Measurements from ENCODE around the gene ADGRG1. TPM values are rescaled to one million over a fixed set of nuclear protein-coding genes. Genes with fewer than 3 reads are reported as not detected.

Gene ADGRG1
- total and polyA plus RNA-seq, 8 donors, result 17.3 to 78.4 (median 19.3) TPM

- TF ChIP-seq, protein P1, sequence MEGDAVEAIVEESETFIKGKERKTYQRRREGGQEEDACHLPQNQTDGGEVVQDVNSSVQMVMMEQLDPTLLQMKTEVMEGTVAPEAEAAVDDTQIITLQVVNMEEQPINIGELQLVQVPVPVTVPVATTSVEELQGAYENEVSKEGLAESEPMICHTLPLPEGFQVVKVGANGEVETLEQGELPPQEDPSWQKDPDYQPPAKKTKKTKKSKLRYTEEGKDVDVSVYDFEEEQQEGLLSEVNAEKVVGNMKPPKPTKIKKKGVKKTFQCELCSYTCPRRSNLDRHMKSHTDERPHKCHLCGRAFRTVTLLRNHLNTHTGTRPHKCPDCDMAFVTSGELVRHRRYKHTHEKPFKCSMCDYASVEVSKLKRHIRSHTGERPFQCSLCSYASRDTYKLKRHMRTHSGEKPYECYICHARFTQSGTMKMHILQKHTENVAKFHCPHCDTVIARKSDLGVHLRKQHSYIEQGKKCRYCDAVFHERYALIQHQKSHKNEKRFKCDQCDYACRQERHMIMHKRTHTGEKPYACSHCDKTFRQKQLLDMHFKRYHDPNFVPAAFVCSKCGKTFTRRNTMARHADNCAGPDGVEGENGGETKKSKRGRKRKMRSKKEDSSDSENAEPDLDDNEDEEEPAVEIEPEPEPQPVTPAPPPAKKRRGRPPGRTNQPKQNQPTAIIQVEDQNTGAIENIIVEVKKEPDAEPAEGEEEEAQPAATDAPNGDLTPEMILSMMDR (IDR thresholded peaks at IDR 0.05), result no peak
- Histone ChIP-seq H3K4me1 (peaks cover 10 to 12% of the 10 kb centered on the region in 2 donors), H3K27ac (no peak overlapping the region), H3K9me3 (no peaks in the 10 kb centered on the region), H3K27me3 (peaks cover 0 to 9% of the 10 kb centered on the region in 2 donors), H3K36me3 (no peaks in the 10 kb centered on the region), H3K4me3 (no peak overlapping the region)
- peak in 2 of 4 donors; percentile 51 to 71 for DNase-seq
- ATAC-seq, result peak; percentile 33
- intact Hi-C loops (cut with DNase I), result no loop called here
These were observed 5.0 kb upstream of the ADGRG1 start for GRCh38 chr16:57623251-57624043.

- intact Hi-C loops (cut with DNase I), result no loop called here
- TF ChIP-seq, protein P1 (IDR thresholded peaks at IDR 0.05), result no peak
- Histone ChIP-seq H3K27ac (no peak overlapping the region), H3K4me1 (peaks cover 8 to 13% of the 10 kb centered on the region in 2 donors), H3K27me3 (peaks cover 0 to 15% of the 10 kb centered on the region in 2 donors), H3K9me3 (no peaks in the 10 kb centered on the region), H3K36me3 (no peaks in the 10 kb centered on the region), H3K4me3 (no peak overlapping the region)
- ATAC-seq (peak; percentile 4), DNase-seq (no peak)
These were observed 4.3 kb upstream of the ADGRG1 start for GRCh38 chr16:57624044-57624688.

DNA sequence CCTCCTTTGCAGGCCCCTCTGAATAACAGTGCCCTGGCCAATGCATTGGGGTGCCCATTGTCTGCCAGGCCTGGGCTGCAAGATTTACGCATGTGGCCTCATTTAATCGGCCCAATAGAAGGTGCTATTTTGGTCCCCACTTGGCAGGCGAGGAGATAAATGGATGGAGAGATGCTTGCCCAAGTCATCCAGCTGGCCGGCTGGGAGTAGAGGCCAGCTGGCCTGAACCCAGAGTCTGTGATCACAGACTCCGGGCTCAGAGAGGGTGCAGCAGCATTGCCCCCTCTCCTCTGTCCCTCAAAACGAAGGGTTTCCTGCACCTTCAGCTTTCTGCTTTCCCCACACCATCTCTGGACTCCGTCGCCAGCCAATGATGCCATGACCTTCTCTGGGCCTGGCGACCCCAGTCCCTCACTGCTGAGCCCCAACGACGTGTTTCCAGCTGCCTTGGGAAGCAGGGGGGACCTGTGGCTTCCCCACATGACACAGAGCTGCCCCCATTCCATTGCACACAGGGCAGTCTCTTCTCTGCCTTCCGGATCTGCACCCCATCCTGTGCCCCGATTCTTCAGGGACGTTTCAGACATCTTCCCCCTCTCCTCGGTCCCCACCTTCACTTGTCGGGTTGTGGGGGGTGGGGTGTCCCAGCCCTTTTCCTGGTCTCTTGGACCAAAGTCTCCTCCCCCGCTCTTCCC lies 3.5 kb upstream of the ADGRG1 start:
- intact Hi-C loops (cut with DNase I), result no loop called here
- TF ChIP-seq, protein P1 (IDR thresholded peaks at IDR 0.05), result no peak
- H3K27me3 ChIP-seq, result peaks cover 0 to 23% of the 10 kb centered on the region in 2 donors
- H3K36me3 ChIP-seq, result no peaks in the 10 kb centered on the region
- peak in 1 of 4 donors; percentile 23 for DNase-seq
- peaks cover 8 to 13% of the 10 kb centered on the region in 2 donors for H3K4me1 ChIP-seq
- no peaks in the 10 kb centered on the region for H3K9me3 ChIP-seq
- H3K4me3 ChIP-seq, result no peak overlapping the region
- no peak overlapping the region for H3K27ac ChIP-seq
- no peak for ATAC-seq

- ATAC-seq (no peak), DNase-seq (peak in 1 of 4 donors; percentile 39)
- no peak overlapping the region for H3K4me3 ChIP-seq
- H3K36me3 ChIP-seq, result no peaks in the 10 kb centered on the region
- TF ChIP-seq, protein P1 (IDR thresholded peaks at IDR 0.05), result no peak
- H3K27ac ChIP-seq, result no peak overlapping the region
- intact Hi-C loops (cut with DNase I), result no loop called here
- no peaks in the 10 kb centered on the region for H3K9me3 ChIP-seq
- H3K4me1 ChIP-seq, result peaks cover 8 to 13% of the 10 kb centered on the region in 2 donors
- peaks cover 0 to 36% of the 10 kb centered on the region in 2 donors for H3K27me3 ChIP-seq
These were observed 1.8 kb upstream of the ADGRG1 start for GRCh38 chr16:57626420-57627170.

All from left lung (tissue), 10 donors.